ENCODE results near the gene HRG. TPM values are rescaled to one million over a fixed set of nuclear protein-coding genes. Genes with fewer than 3 reads are reported as not detected.

HRG gene
- total and polyA plus RNA-seq, 2 experiments from 2014 or later, result not detected

DNA sequence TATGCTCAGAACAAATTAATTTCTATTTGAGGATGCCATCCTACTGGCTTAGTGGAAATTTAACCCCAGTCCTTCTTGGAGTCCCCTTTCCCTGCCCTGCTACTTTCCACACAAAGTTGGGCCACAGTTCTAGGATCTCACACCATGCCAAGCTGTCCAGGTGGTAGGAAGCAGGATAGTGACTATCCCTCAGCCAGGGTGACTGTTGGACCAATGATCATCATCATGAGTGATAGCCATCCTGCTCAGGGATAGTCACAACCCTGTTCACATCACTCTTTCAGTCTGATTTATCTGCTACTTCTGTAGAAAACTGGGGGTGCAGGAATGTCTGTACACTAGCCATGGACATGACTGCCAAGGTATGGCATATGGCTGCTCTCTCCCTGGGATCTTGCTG is 12.8 kb downstream of the HRG start:
- no peak for TF ChIP-seq NANOG (IDR thresholded peaks at IDR 0.05; ENCODE audit: borderline replicate concordance)
- TF ChIP-seq, protein P1, sequence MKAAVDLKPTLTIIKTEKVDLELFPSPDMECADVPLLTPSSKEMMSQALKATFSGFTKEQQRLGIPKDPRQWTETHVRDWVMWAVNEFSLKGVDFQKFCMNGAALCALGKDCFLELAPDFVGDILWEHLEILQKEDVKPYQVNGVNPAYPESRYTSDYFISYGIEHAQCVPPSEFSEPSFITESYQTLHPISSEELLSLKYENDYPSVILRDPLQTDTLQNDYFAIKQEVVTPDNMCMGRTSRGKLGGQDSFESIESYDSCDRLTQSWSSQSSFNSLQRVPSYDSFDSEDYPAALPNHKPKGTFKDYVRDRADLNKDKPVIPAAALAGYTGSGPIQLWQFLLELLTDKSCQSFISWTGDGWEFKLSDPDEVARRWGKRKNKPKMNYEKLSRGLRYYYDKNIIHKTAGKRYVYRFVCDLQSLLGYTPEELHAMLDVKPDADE (IDR thresholded peaks at IDR 0.05), result no peak
- no peak for TF ChIP-seq CREB1 (CRISPR knock-in tag; IDR thresholded peaks at IDR 0.05; ENCODE audit: low read depth)
- TF ChIP-seq JUNB (IDR thresholded peaks at IDR 0.05; ENCODE audit: unreplicated experiment), result no peak
- TF ChIP-seq EZH2phosphoT487 (IDR thresholded peaks at IDR 0.05; ENCODE audit: unreplicated experiment), result no peak
- TF ChIP-seq, protein P2, sequence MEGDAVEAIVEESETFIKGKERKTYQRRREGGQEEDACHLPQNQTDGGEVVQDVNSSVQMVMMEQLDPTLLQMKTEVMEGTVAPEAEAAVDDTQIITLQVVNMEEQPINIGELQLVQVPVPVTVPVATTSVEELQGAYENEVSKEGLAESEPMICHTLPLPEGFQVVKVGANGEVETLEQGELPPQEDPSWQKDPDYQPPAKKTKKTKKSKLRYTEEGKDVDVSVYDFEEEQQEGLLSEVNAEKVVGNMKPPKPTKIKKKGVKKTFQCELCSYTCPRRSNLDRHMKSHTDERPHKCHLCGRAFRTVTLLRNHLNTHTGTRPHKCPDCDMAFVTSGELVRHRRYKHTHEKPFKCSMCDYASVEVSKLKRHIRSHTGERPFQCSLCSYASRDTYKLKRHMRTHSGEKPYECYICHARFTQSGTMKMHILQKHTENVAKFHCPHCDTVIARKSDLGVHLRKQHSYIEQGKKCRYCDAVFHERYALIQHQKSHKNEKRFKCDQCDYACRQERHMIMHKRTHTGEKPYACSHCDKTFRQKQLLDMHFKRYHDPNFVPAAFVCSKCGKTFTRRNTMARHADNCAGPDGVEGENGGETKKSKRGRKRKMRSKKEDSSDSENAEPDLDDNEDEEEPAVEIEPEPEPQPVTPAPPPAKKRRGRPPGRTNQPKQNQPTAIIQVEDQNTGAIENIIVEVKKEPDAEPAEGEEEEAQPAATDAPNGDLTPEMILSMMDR (conservative IDR thresholded peaks at IDR 0.05; ENCODE audit: low read depth in 2 of 2), result no peak
- no peak for TF ChIP-seq EZH2 (IDR thresholded peaks at IDR 0.05; ENCODE audit: low read depth, unreplicated experiment)
- no peak for TF ChIP-seq ZNF114 (CRISPR knock-in tag; IDR thresholded peaks at IDR 0.05)
- no peak for TF ChIP-seq ZNF462 (CRISPR knock-in tag; IDR thresholded peaks at IDR 0.05)
- no peak for TF ChIP-seq POLR2AphosphoS5 (IDR thresholded peaks at IDR 0.05; ENCODE audit: low read depth)
- DNase-seq (ENCODE audit: low spot score), result no peak
- no peaks in the 10 kb centered on the region for H3K27me3 ChIP-seq (ENCODE audit: insufficient read depth)
- Mint-ChIP-seq H3K27me3 (ENCODE audit: insufficient read depth, low read depth, poor library complexity) (peaks cover 2% of the 10 kb centered on the region), H3K36me3 (ENCODE audit: low read depth) (no peaks in the 10 kb centered on the region), H3K27ac (no peak overlapping the region), H3K4me1 (no peaks in the 10 kb centered on the region), H3K4me3 (no peak overlapping the region), H3K9me3 (no peaks in the 10 kb centered on the region; the same call in 2 of the 3 replicates)
- no peak overlapping the region for H3K27ac ChIP-seq (ENCODE audit: low read depth)
- no peaks in the 10 kb centered on the region for H3K79me2 ChIP-seq (replicated peaks; ENCODE audit: insufficient read depth)
- no peaks in the 10 kb centered on the region for H4K20me1 ChIP-seq (replicated peaks; ENCODE audit: insufficient read depth)
- peaks cover 27% of the 10 kb centered on the region for H3K9me2 ChIP-seq (ENCODE audit: insufficient read depth)
- no peak overlapping the region for H2AFZ ChIP-seq
- no peaks in the 10 kb centered on the region for H3F3A ChIP-seq (replicated peaks; ENCODE audit: low read depth)
- no peak overlapping the region for H3K4me2 ChIP-seq
- no peak overlapping the region for H3K4me3 ChIP-seq
- ATAC-seq, result no peak
- no peaks in the 10 kb centered on the region for H3K4me1 ChIP-seq (ENCODE audit: insufficient read depth)
- H3K36me3 ChIP-seq (ENCODE audit: insufficient read depth), result no peaks in the 10 kb centered on the region; the same call in 1 of the 2 replicates

All from GM23338 (cell line).